Testis (tissue), 3 donors: ENCODE data around the gene PTPN9. TPM values are rescaled to one million over a fixed set of nuclear protein-coding genes. Genes with fewer than 3 reads are reported as not detected.
"Not testable (repeated sequence)": the region's sequence is repeated elsewhere in the genome, so short reads cannot be mapped to it uniquely, and the experiment has no call there.

Experiments
- DNase-seq: peaks from one replicate; pipeline ENCODE4 v3.0.0-alpha.2; 2019
- H3K27ac ChIP-seq, 2 donors: fragments of 200-600 bp; sonication (generic); one replicate each; pipeline ENCODE4 v1.5.1; 2019
- H3K27me3 ChIP-seq: fragments of 200-600 bp; sonication (generic); one replicate; pipeline ENCODE4 v1.5.1; 2019
- H3K36me3 ChIP-seq: fragments of 200-600 bp; sonication (generic); one replicate; pipeline ENCODE4 v1.5.1; 2017; ENCODE audit warnings: low read depth; ENCODE audit errors: missing control alignments
- H3K4me1 ChIP-seq: fragments of 200-600 bp; sonication (generic); one replicate; pipeline ENCODE4 v1.5.1; 2019
- H3K4me3 ChIP-seq, 2 donors: fragments of 200-600 bp; sonication (generic); one replicate each; pipeline ENCODE4 v1.5.1; 2017 to 2019
- H3K9me3 ChIP-seq: fragments of 200-600 bp; sonication (generic); one replicate; pipeline ENCODE4 v1.5.1; 2017
- POLR2A ChIP-seq: fragments of 450-650 bp; IDR thresholded peaks from one replicate; pipeline ENCODE4 v1.6.1; 2017; ENCODE audit warnings: antibody characterized with exemption, mild to moderate bottlenecking, moderate library complexity
- WGBS, 2 donors: methylation state at CpG; one replicate each; pipeline ENCODE4 v1.1.5; 2018; 5-methylcytosine and 5-hydroxymethylcytosine counted together
- intact Hi-C: fragments of 100-400 bp; cut with DNase I; formaldehyde crosslinking; loops from one replicate; pipeline ENCODE4 v1.15.1; 2023; ENCODE audit warnings: low total_unique reads
- polyA plus RNA-seq: library from polyadenylated mRNA; stranded (reverse); fragments of 350-450 nt; fragmentation: Illumina TruSeq; extraction: RNeasy Lipid Tissue Mini Kit (QIAGEN cat#74804); gene quantifications from one replicate; pipeline ENCODE4 v1.2.3, GENCODE V29; 2014; ENCODE audit warnings: low read depth, low replicate concordance; ENCODE audit not compliant: insufficient read depth
- total RNA-seq, 2 donors: library from RNA; depleted of rRNA; stranded (reverse); fragments of >200 nt; gene quantifications; one replicate each; pipeline ENCODE4 v1.2.3, GENCODE V29; 2016
- TF ChIP-seq, protein P1 (sequence below), 3 experiments: fragments of 450-650 bp in 2 of 3; fragments of 200-600 bp in 1 of 3; sonication (generic) in 1 of 3; IDR thresholded peaks; one replicate each; pipeline ENCODE4 v1.5.1; 2016 to 2019; ENCODE audit warnings: antibody characterized with exemption in 3 of 3, mild to moderate bottlenecking in 2 of 3, moderate library complexity in 1 of 3

The PTPN9 gene
- total and polyA plus RNA-seq, 3 donors from 2014 or later = 14.1 to 20.3 (median 16.3) TPM

DNA sequence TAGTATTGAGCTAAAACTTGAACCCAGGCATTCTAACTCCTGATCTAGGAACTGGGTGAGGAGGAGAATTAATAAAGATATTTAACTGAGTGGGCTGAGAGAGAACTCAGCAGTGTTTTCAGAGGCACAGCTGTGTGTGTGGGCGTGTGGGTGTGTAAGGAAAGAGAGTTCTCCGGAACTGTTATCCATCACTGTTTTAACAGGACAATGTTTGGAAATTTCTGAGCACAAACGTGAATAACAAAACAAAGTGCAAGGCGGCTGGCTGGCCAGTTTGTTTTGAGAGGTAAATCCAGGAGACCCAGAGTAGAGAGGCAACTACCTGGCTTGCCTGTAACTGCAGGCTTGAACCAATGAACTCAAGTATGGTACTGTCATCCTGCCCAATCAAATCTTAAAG lies 5.0 kb upstream of the PTPN9 start:
- H3K36me3 ChIP-seq = no peaks in the 10 kb centered on the region
- intact Hi-C loops = no loop called here
- no peaks in the 10 kb centered on the region for H3K27me3 ChIP-seq
- H3K4me1 ChIP-seq = peaks cover 4% of the 10 kb centered on the region
- H3K27ac ChIP-seq = no peak overlapping the region
- no peak overlapping the region for H3K4me3 ChIP-seq
- no peak for DNase-seq
- 35 to 38% methylated on average over 4 of the region's 4 CpGs for WGBS, 2 donors
- H3K9me3 ChIP-seq = no peaks in the 10 kb centered on the region
- TF ChIP-seq, protein P1, sequence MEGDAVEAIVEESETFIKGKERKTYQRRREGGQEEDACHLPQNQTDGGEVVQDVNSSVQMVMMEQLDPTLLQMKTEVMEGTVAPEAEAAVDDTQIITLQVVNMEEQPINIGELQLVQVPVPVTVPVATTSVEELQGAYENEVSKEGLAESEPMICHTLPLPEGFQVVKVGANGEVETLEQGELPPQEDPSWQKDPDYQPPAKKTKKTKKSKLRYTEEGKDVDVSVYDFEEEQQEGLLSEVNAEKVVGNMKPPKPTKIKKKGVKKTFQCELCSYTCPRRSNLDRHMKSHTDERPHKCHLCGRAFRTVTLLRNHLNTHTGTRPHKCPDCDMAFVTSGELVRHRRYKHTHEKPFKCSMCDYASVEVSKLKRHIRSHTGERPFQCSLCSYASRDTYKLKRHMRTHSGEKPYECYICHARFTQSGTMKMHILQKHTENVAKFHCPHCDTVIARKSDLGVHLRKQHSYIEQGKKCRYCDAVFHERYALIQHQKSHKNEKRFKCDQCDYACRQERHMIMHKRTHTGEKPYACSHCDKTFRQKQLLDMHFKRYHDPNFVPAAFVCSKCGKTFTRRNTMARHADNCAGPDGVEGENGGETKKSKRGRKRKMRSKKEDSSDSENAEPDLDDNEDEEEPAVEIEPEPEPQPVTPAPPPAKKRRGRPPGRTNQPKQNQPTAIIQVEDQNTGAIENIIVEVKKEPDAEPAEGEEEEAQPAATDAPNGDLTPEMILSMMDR (IDR thresholded peaks at IDR 0.05) = no peak
- no peak for TF ChIP-seq POLR2A

DNA sequence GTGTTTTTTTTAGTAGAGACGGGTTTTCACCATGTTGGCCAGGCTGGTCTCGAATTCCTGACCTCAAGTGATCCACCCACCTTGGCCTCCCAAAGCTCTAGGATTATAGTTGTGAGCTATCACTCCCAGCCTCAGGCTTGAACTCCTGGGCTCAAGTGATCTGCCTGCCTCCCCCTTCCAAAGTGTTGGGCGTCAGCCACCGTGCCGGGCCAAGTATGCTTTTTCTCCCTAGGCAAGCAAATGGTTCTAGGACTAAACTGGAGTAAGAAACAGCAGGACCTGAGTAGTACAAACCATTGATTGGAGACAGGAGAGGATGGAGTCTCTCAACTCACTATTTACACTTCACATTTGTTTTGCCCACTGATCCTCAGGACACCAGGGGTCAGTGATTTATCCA lies 4.6 kb upstream of the PTPN9 start:
- no peak for DNase-seq
- H3K27me3 ChIP-seq = no peaks in the 10 kb centered on the region
- no peak for TF ChIP-seq POLR2A
- TF ChIP-seq, protein P1 (IDR thresholded peaks at IDR 0.05) = no peak
- H3K27ac ChIP-seq = no peak overlapping the region
- no peaks in the 10 kb centered on the region for H3K36me3 ChIP-seq
- WGBS, 2 donors = 68 to 78% methylated on average over 5 of the region's 5 CpGs
- no peak overlapping the region for H3K4me3 ChIP-seq
- no peaks in the 10 kb centered on the region for H3K9me3 ChIP-seq
- peaks cover 4% of the 10 kb centered on the region for H3K4me1 ChIP-seq
- intact Hi-C loops = no loop called here

DNA sequence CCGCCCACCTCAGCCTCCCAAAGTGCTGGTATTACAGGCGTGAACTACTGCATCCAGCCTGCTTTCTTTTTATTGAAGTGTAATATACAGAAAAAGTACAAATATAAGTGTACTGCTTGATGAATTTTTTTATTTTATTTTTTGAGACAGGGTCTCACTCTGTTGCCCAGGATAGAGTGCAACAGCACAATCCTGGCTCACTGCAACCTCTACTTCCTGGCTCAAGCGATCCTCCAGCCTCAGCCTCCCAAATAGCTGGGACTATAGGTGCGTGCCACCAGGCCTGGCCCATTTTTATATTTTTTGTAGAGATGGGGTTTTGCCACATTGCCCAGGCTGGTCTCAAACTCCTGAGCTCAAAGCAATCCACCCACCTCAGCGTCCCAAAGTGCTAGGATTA lies 3.8 kb upstream of the PTPN9 start:
- H3K9me3 ChIP-seq, intact Hi-C loops, H3K27ac ChIP-seq, H3K4me3 ChIP-seq, DNase-seq, H3K4me1 ChIP-seq, H3K27me3 ChIP-seq, H3K36me3 ChIP-seq: not testable (repeated sequence)
- WGBS, 2 donors = 95 to 98% methylated on average over 5 of the region's 5 CpGs

DNA sequence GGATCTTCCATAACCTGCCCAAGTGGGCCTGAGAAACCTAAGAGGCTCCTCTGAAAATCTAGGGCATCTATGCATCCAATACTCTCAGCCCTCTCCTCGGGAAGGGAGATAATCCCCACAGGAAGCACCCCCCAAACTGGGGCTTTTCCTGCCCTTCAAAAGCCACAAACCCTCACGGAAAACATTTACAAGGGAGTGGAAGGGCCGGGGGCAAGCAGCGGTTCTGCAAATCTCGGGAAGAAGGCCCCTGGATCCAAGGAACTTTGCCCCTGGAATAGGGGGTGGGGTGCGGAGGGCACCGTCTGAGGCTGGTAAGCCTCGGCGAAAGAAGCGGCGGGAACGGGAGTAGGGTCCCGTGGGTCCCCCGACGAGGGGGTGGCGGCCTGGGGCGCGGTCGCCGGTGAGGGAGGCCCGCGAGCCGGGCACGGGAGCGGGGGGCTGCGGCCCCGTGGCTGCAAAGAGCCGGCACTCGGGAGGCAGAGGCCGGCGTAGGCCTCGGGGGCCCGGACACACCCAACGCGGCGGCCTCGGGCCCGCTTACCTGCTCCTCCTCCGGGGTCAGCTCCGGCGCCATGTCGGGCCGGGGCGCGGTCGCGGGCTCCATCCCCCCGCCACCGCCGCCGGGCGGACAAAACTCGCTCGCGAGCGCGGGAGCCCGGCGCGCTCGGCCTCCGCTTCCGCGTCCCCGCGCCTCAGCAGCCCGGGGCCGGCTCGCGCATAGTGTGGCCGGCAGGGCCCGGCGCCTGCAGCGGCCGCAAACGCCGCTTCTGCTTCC lies 755 bp downstream of the PTPN9 start:
- H3K9me3 ChIP-seq = no peaks in the 10 kb centered on the region
- H3K36me3 ChIP-seq = no peaks in the 10 kb centered on the region
- intact Hi-C loops = no loop called here
- H3K4me3 ChIP-seq = peak overlapping the region; percentile 71 to 76
- H3K27me3 ChIP-seq = no peaks in the 10 kb centered on the region
- TF ChIP-seq POLR2A = no peak
- TF ChIP-seq, protein P1 (IDR thresholded peaks at IDR 0.05) = no peak
- 0% methylated on average over 24 to 77 of the region's 77 CpGs for WGBS, 2 donors
- H3K27ac ChIP-seq = peak overlapping the region; percentile 87 to 96
- H3K4me1 ChIP-seq = peaks cover 4% of the 10 kb centered on the region
- peak; percentile 24 for DNase-seq

DNA sequence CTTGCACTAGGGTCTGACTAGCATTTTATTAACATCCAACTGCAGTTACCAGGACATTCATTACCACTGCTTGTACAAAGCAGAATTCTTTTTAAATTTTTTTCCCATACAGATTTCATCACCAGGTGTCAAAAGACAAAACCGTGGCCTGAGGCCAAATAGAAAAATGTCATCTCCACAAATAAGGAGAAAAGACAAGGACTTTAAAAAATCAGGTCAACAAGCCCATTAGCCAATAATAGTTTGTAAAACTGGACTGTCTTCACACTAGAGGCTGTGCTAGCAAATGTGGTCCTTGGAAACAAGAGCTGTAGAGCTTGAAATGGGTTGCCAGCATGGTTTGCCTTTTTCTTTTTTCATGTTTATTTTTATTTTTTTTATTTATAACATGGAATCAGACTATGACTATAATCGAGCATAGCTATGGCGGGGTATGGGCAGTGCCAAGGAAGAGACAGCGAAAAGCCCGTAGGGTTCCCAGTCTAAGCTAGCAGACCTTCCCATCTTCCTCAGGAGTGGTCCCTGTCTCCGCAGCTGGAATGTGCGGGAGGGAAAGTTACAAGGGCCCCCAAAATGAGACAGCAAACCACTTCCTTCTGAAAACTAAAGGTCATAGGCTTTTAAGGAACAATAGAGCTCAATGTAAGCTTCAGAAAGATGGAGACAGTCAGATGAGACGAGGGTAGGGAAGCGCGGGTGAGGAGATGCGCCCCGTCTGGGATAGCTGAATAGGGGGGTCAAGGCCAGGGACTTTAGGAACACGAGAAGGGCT lies 1.5 kb downstream of the PTPN9 start:
- Histone ChIP-seq H3K9me3 (no peaks in the 10 kb centered on the region), H3K27ac (peak overlapping the region; percentile 87 to 96), H3K4me3 (peak overlapping the region; percentile 71 to 76), H3K27me3 (no peaks in the 10 kb centered on the region), H3K36me3 (no peaks in the 10 kb centered on the region), H3K4me1 (peaks cover 9% of the 10 kb centered on the region)
- 1 to 3% methylated on average over 13 of the region's 13 CpGs for WGBS, 2 donors
- TF ChIP-seq, protein P1 (IDR thresholded peaks at IDR 0.05) = no peak
- no peak for TF ChIP-seq POLR2A
- intact Hi-C loops = no loop called here
- peak; percentile 30 for DNase-seq
